SU-DHL-6 (cell line): Measurements from ENCODE around the gene ACOX3.
A peak's percentile ranks its signal among the peaks of the same experiment; 100 is the strongest.

Source experiments
- H2AFZ ChIP-seq: fragments of 200-600 bp; sonication (generic); 2 replicates; pipeline ENCODE4 v1.6.1; 2014; ENCODE audit warnings: low read depth, mild to moderate bottlenecking, moderate library complexity, mixed read lengths, antibody characterized with exemption, low read length; ENCODE audit not compliant: severe bottlenecking
- H3F3A ChIP-seq: fragments of 200-600 bp; shearing (Covaris generic); 2 replicates; pipeline ENCODE4 v1.6.0; 2016; ENCODE audit warnings: antibody characterized with exemption, mild to moderate bottlenecking; ENCODE audit not compliant: insufficient read depth
- H3K27ac ChIP-seq: fragments of 200-600 bp; sonication (generic); 2 replicates; pipeline ENCODE4 v1.5.1; 2016; ENCODE audit warnings: low read depth, mild to moderate bottlenecking, low read length, moderate library complexity, mixed read lengths
- H3K27me3 ChIP-seq: fragments of 200-600 bp; sonication (generic), shearing (Covaris generic); 2 replicates; pipeline ENCODE4 v1.6.0; 2014; ENCODE audit warnings: mild to moderate bottlenecking, low read length
- H3K36me3 ChIP-seq: fragments of 200-600 bp; sonication (generic); 2 replicates; pipeline ENCODE4 v1.6.1; 2014; ENCODE audit warnings: mild to moderate bottlenecking, low read length, mixed read lengths
- H3K4me2 ChIP-seq: fragments of 300-600, 200-600 bp; shearing (Covaris generic), sonication (generic); 2 replicates; pipeline ENCODE4 v1.6.0; 2014; ENCODE audit warnings: low read length, low read depth, mild to moderate bottlenecking; ENCODE audit not compliant: poor library complexity, severe bottlenecking
- H3K4me3 ChIP-seq: fragments of 200-600 bp; sonication (generic); 2 replicates; pipeline ENCODE4 v1.5.1; 2014; ENCODE audit warnings: antibody characterized with exemption, low read length, mild to moderate bottlenecking, mixed read lengths; ENCODE audit not compliant: insufficient read depth, poor library complexity, severe bottlenecking
- H3K79me2 ChIP-seq: fragments of 200-600 bp; sonication (generic); 2 replicates; pipeline ENCODE4 v1.6.1; 2014; ENCODE audit warnings: mild to moderate bottlenecking, low read length, moderate library complexity; ENCODE audit not compliant: insufficient read depth
- H3K9ac ChIP-seq: fragments of 200-600 bp; sonication (generic); 2 replicates; pipeline ENCODE4 v1.7.0; 2014; ENCODE audit warnings: mild to moderate bottlenecking, low read length
- H3K9me2 ChIP-seq: fragments of 200-600 bp; sonication (generic); replicated peaks from 2 replicates; pipeline ENCODE4 v1.6.1; 2014; ENCODE audit warnings: low read length; ENCODE audit not compliant: insufficient read depth
- H3K9me3 ChIP-seq: fragments of 200-600 bp; sonication (generic); 2 replicates; pipeline ENCODE4 v1.6.1; 2014; ENCODE audit warnings: low read length, mixed read lengths; ENCODE audit not compliant: insufficient read depth
- H4K20me1 ChIP-seq: fragments of 200-600 bp; sonication (generic); 2 replicates; pipeline ENCODE4 v1.6.1; 2014; ENCODE audit warnings: low read depth, mild to moderate bottlenecking, antibody characterized with exemption, low read length, moderate library complexity, mixed read lengths
- EZH2phosphoT487 ChIP-seq: fragments of 200-600 bp; sonication (generic), shearing (Covaris generic); conservative IDR thresholded peaks from 2 replicates; pipeline ENCODE4 v1.6.1; 2018; ENCODE audit warnings: mild to moderate bottlenecking, antibody characterized with exemption, low read length, moderate library complexity, mixed read lengths
- TF ChIP-seq, protein P1 (sequence below): fragments of 200-600 bp; sonication (generic); IDR thresholded peaks from one replicate; pipeline ENCODE4 v1.5.1; 2017; ENCODE audit warnings: antibody characterized with exemption, mild to moderate bottlenecking, low read length, moderate library complexity; ENCODE audit not compliant: insufficient read depth, poor library complexity, severe bottlenecking

Gene ACOX3

GRCh38 chr4:8438743-8439142 is 1.8 kb downstream of the ACOX3 start:
- Histone ChIP-seq H3K4me3 (no peak overlapping the region), H3F3A (peaks cover 5% of the 10 kb centered on the region; the same call in 1 of the 2 replicates), H2AFZ (no peak overlapping the region), H3K27me3 (no peaks in the 10 kb centered on the region), H3K9ac (peak overlapping the region; percentile 94; the same call in 1 of the 2 replicates), H3K79me2 (peaks cover 82% of the 10 kb centered on the region), H4K20me1 (no peaks in the 10 kb centered on the region), H3K9me3 (no peaks in the 10 kb centered on the region), H3K36me3 (no peaks in the 10 kb centered on the region), H3K4me2 (peak overlapping the region; percentile 95), H3K9me2 (no peaks in the 10 kb centered on the region), H3K27ac (no peak overlapping the region)
- TF ChIP-seq, protein P1, sequence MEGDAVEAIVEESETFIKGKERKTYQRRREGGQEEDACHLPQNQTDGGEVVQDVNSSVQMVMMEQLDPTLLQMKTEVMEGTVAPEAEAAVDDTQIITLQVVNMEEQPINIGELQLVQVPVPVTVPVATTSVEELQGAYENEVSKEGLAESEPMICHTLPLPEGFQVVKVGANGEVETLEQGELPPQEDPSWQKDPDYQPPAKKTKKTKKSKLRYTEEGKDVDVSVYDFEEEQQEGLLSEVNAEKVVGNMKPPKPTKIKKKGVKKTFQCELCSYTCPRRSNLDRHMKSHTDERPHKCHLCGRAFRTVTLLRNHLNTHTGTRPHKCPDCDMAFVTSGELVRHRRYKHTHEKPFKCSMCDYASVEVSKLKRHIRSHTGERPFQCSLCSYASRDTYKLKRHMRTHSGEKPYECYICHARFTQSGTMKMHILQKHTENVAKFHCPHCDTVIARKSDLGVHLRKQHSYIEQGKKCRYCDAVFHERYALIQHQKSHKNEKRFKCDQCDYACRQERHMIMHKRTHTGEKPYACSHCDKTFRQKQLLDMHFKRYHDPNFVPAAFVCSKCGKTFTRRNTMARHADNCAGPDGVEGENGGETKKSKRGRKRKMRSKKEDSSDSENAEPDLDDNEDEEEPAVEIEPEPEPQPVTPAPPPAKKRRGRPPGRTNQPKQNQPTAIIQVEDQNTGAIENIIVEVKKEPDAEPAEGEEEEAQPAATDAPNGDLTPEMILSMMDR, result no peak
- TF ChIP-seq EZH2phosphoT487, result no peak

DNA sequence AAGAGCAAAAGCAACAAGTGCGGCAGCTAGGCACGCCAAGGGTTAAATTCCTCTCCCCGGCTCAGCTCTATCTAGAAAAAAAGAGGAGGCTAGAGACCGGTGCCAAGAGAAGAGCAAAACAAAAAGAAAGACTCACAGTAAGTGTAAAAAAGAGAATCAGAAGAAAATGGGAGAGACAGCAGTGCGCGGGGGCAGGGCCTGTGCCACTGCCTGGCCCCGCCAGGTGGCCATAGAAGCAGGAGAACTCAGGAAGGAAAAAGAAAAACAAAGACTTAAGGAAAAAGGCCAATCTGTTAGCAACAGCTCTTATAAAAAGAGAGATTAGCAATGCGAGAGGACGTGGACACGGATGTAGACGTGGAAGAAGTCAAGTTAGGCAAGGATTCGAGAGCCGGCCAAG is 3.2 kb downstream of the ACOX3 start:
- H3K9me3 ChIP-seq, result no peaks in the 10 kb centered on the region
- no peak overlapping the region for H2AFZ ChIP-seq
- no peaks in the 10 kb centered on the region for H3K9me2 ChIP-seq
- H3K4me2 ChIP-seq, result peak overlapping the region; percentile 3
- no peak overlapping the region for H3K27ac ChIP-seq
- peaks cover 5% of the 10 kb centered on the region; the same call in 1 of the 2 replicates for H3F3A ChIP-seq
- no peaks in the 10 kb centered on the region for H3K36me3 ChIP-seq
- TF ChIP-seq, protein P1, result no peak
- TF ChIP-seq EZH2phosphoT487, result no peak
- H3K79me2 ChIP-seq, result peaks cover 67% of the 10 kb centered on the region
- no peak overlapping the region for H3K4me3 ChIP-seq
- no peaks in the 10 kb centered on the region for H4K20me1 ChIP-seq
- H3K9ac ChIP-seq, result no peak overlapping the region
- no peaks in the 10 kb centered on the region for H3K27me3 ChIP-seq

DNA sequence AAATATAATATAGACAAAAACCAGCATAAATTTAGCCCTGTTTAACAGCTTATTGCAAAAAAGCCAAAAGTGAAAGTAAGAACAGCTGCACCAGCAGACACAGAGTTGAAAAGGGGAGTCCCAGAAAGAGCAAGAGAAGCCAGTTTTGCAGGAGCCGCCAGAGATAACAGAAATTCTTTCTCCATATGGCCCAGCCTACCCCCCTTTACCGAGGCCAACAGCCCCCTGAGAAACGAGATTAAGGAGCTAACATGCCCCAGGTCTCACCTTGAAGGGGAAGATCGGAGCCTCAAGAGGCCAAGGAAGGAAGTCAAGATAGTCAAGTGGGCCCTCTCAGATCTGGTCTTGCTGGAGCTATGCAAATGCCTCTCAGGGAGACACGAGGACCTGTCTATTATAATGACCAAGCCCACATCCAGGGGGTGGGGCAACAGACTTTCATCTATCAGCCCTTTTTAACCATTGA is 4.8 kb downstream of the ACOX3 start:
- Histone ChIP-seq H3K79me2 (peaks cover 51% of the 10 kb centered on the region), H3K36me3 (no peaks in the 10 kb centered on the region), H3K9me3 (no peaks in the 10 kb centered on the region), H2AFZ (no peak overlapping the region), H3K4me3 (peak overlapping the region; percentile 53), H3K4me2 (peak overlapping the region; percentile 67), H3K9ac (peak overlapping the region; percentile 42), H3K27ac (peak overlapping the region; percentile 58), H4K20me1 (no peaks in the 10 kb centered on the region), H3K9me2 (no peaks in the 10 kb centered on the region), H3F3A (peaks cover 5% of the 10 kb centered on the region; the same call in 1 of the 2 replicates), H3K27me3 (no peaks in the 10 kb centered on the region)
- no peak for TF ChIP-seq EZH2phosphoT487
- TF ChIP-seq, protein P1, result no peak
